Effector CD4-positive, alpha-beta T cell (primary cell): ENCODE data around the gene GHRHR.

ENCODE experiments used
- DNase-seq: peaks from one replicate; pipeline ENCODE4 v3.0.0-alpha.2; 2020

GHRHR gene

DNA sequence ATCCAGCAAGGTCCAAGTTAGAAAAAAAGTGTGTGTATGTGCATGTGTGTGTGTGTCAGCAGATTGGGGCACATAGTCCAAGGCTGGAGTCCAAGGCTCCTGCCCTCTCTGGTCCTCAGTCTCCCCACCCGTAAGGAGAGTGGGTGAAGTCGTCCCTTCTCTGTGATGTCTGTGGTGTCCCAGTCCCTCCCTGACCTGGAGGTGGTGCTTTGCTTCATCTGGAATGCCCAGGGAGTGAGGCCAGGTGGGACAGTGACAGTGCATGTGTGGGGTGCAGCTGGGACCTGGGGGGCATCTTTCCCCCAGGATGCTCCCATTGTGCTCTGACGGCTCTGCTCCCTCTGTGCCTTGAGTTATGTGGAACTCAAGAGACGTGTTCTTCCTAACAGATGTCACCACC, 34.1 kb upstream of the GHRHR start:
- no peak for DNase-seq

DNA sequence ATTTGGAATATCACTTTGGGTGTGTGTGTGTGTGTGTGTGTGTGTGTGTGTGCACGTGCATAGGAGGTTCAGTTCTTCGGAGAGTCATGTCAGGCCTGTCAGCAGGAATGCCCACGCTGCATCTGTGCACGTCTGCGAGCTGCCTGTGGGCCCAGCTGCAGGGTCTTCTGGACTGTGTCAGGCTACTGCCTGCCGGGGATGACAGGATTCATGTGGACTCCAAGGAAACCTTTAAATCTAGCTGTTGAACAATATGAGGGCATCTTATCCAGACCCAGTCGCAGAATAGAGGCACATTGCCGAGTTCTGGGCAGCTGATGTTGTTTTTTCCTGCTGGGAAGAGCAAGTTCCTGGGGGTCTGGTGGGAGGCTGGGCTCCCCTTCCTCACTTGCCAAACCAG, 33.1 kb upstream of the GHRHR start:
- DNase-seq, result no peak

DNA sequence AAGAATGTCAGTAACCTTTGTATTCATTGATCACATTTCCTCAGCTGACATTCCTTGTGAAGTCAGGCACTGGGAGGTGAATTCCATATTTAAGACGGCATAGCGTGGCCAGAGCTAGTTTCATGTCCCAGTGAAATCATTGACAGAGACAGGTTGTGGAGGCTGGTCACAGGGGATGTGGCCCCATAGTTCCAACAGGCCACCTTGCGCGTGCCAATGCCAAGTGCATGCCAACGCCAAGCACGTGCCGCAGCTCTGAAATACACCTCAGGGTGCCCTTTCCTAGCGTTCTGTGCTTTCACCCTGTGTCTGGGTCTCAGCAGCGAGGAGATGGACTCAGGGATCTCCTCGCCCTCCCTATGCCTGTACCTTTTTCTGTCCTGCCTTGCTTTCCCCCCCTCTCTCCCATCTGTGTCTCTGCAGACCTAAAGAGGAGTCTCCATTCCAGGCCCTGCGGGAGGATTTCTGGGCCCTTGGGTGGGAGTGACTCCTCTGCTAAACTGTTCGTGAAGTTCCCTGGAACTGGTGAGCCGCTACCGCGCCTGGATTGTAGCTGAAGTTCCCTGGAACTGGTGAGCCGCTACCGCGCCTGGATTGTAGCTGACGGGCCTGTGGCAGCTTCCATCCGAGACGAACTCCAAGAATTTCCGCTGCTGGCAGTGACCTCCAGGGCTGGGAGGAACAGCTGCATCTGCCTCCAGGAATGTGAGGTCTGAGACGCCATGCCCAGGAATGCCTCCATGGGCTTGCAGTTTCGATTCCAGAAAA, 32.4 kb upstream of the GHRHR start:
- no peak for DNase-seq

DNA sequence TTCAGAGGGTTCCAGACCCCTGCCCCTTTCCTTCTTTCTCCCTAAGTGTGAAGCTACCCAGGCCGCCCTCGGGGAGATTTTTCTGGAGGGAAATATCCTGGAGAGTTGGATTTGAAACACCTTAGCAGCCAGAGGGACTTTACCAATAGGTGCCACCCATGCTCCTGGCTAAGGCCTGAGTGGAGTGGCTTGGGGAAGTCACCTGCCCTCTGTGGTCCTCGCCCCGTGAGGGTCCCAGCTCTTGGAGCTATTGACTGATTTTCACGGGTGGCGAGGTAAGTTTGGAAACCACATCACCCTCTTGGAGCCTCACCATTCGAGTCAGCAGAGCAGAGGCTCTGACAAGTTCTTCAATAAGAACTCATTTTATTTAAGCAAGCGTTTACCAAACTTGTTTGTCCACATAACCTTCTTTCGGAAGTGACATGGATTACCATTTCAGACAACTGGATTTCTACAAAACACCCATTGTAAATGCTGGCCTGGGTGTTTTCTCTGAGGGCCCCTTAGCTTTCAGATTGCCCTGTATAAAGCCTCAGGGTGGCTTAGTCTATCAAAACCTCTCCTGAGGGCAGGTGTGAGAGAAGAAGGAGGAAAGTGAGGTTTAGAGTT, 31.7 kb upstream of the GHRHR start:
- no peak for DNase-seq

DNA sequence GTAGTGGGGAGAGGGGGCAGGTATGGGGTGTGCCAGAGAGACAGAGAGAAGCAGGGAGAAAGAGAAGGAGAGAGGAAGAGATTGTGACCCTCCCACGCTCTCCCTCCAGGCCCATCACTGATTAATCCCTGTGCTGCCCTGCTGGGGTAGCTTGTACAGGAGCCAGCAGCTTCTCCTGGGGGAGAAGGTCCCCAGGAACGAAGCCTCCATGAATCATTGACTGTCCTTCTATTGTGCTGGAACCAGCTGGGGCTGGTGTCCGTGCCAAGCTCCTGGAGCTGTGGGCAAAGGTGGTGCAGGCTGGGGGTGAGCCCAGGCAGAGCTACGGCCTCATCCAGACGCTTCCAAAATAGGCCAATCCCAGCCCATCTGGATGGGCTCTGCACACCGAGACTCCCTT, 31.2 kb upstream of the GHRHR start:
- no peak for DNase-seq

DNA sequence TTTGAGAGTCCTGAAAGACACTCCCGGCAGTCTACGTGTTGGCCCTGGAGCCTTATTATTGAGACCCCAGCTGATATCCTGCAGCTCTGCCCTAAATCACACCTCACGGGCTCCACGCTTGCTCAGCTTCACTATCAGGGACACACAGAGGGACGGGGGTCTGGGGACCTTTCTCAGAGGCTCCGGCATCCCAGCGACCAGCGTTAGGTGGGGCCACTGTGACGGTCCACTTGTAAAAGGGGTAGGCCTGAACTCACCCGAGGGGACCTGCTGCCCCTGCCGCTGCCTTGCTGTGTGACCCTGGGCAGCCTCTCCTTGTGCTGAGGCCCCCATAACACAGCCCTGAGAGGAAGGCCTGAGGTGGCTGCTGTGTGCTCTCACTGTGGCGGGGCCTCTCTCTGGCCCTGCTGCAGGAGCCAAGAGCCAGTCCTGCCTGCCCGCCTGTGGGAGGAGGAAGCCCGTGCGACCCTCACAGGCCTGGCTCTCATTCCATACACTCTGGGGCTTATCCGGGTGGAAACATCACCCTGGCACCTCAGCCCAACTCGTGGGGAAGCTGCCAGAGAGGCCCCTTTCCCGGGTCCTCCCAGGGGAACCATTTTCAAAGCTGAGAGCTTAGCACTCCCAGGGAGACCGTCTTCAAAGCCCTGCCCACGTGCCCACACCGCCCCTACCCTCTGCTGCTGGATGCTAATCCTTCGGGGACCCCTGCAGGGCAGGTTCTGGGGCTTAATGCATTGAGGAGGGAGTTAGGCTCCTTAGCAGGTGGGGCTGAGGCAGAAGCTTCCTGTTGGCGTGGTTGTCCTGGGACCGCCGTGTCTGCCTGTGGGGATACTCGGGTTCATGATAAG, 30.4 kb upstream of the GHRHR start:
- DNase-seq, result no peak

DNA sequence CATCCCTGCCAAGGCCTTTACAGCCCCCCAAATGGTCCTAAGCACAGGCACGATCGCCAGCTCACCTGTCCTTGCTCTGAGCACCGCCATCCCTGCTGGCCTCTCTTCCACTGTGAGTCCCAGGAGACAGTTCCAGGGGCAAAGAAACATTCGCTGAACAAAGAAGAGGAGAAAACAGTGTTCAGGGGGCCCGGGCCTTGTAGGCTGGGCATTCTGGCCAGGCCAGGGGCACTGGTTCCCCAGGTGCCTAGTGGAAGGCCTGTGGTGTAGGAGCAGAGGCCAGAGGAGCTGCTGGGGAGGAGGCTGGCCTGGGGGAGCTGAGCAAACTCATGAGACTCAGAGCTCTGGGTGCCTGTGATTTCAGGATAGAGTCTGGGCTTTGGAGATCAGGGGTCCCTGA, 29.5 kb upstream of the GHRHR start:
- no peak for DNase-seq

DNA sequence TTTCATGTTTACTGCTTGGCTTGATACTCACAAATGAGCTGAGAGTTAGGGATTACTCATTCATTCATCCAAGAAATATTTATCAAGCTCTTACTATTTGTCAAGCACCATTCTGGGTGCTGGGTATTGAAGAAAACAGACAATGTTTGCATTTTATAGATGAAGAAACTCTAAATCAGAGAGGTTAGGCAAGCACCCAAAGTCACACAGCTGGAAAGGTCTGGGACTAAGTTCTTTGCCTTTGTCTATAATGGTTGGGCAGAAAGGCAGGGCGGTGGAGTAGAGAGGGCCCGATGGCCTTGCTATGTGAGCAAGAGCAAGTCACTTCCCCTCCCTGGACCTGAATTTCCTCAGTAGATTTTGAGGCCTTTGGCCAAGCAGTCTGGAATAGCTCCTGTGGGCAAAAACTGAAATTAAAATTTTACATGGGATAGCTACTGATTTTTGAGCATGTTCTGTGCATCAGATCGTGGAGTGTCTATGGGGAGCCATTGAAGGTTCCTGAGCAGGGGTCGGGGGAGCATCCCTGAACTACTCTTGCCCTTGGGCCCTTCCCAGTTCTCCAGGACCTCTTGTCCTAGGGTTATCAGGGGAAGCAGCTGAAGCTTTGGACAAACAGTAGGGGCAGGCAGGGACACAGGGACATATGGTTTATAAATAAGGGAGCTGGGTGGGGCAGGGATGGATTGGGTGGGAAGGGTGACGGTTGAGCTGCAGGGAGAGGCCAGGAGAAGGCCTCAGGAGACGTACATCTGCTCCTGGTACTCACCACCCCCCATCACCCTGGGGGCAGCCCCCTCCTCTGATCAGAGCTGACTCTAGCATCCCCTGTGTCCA, 28.8 kb upstream of the GHRHR start:
- DNase-seq, result no peak

DNA sequence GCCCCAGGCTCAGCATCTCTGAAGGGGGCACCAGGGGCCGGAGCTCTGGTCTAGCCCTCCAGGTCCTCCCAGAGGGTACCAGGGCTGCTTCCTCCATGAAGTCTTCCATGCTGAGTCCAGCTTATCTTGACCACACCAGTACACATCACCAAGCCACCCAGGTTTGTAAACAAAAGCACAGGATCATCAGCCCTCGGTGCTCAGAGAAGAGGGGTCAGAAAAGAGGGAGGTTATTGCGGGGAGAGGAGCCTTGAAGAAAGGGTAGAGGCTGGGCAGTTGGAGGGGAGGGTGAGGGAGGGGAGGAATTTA, 28.2 kb upstream of the GHRHR start:
- no peak for DNase-seq

DNA sequence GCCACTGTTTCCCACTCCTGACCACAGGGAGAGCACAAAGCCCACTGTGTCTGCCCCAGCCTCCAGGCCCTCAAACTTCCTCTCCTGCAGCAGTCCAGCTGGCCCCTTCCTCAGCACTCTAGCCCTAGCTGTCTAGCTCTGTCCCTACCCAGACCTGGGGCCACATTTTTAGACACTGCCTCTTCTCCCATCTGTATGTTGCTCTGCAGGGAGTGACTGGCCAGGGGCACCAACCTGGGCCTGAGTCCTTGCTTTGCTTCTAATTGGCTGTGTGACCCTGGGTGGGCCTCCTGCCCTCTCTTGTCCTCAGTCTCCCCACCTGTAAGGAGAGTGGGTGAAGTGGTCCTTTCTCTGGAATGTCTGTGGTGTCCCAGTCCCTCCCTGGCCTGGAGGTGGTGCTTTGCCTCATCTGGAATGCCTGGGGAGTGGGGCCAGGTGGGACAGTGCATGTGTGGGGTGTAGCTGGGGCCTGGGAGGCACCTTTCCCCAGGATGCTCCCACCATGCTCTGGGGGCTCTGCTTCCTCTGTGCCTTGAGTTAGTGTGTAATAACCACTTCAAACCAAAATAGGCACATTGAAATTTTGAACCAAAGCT, 27.0 kb upstream of the GHRHR start:
- DNase-seq, result no peak

DNA sequence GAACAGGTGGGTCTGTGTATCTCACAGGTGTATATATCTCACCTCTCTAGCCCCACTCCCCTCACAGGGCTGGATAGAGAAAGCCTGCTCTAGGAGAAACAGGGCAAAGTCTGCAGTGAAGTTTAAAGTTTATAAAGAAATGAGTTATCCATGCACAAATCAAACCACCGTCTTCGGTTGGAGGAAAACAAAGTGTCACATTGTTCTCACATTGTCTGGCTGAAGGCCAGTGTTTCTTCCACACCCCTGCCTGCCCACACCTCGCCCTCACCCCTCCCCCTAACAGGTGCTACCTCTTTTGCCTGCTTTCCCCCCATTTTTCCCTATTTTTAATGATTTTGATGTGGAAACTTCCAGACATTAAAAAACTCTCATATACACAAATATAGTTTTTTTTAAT, 26.3 kb upstream of the GHRHR start:
- no peak for DNase-seq

DNA sequence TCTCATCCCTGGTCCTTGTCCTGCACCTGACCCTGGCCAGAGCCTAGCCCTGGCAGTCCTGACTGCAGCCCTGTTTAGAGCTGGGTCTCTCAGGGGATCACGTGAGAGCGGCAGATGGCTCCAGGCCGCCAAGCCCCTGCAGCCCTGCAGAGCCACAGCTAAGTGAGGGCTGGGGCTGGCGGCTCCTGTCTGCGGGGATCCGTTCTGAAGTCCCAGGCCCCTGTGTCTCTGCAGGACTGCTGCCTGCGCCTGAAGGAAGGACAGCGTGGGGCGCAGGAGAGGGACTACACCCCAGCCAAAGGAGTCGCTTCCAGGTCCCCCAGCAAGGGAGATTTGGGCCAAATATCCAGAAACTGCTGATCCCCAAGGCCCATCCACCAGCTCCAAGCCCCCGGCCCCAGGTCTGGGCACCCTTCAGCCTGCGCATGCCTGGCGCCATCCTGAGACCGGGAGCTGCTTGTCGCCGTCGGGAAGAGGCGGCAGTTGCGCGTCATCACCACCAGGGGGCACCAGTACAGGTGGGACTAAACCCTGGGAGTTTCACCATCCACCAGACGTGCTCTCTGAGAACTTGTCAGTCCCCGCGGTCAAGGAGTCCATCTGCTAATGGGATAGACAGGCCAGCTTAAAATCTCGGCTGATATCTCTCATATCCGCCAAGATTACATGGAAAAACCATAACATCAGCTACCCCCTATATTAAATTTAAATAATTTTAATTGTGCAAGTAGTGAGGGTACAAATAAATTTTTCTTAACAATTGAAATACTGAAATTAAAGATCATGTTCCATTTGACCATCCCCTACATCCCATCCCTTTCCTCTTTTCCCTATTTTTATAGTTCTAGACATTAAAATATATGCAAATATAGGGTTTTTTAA, 25.1 kb upstream of the GHRHR start:
- DNase-seq, result peak; percentile 34

DNA sequence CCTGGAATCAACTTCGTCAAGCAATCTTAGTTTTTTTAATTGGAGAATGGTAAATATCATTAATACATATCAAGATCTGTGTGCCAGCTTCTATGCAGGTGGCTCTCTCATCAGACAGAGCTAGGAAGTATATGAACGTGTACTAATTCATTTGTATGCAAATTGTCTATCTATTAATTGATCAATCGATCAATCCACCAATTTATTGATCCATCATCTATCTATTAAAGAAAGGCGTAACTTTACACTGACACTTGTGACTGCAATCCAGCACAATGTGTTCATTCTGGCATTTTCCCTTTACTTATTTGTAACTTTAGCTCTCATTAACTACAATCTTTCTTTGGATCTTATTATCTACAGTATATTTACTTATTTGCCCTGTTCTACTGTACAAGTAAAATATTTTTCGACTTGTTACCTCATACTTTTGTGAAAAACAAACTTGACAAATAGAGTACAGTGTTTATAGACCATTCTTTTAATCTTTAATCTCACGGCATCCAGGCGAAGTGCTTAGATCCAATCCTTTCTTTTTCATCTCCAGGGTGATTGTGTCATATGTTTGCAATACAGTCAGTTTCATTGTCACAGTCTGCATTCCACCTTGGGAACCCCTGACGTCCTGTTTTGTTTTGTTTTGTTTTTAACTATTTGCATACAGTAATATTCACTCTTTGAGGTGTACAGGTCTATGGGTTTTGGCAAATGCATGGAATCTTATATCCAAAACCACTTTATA, 22.0 kb upstream of the GHRHR start:
- no peak for DNase-seq

DNA sequence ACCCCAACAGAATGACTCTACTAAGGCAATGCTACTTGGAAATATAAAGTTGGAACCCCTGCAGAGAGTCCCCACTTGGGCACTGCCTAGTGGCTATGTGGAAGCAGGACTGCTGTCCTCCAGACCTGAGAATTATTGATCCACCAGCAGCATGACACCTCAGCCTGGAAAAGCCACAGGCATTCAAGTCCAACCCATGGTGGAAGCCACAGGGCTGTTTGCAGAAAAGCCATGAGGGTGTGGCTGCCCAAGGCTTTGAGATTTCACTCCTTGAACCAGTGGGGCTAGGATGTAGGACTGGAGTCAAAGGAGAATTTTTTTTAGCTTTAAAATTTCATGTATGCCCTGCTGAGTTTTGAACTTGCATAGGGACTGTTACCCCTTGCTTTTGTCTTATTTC, 13.6 kb upstream of the GHRHR start:
- no peak for DNase-seq

DNA sequence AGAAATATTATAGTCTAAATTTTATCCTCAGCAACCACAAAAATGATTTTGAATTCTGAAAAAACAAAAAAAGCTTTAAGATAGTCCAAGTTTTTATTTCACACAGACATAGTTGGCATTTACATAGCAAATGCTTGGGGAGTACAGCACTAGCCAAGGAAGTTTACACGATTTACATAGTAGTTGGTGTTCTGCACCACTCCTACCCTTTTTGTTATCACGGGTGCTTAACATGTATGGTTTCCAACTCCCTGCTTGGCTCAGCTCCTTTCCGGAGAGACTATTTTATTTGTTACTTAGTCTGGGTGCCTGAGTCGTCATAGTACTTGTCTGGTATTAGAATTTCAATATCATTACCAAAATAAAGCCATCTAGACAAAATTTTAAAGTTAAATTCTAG, 8.8 kb upstream of the GHRHR start:
- DNase-seq, result no peak

DNA sequence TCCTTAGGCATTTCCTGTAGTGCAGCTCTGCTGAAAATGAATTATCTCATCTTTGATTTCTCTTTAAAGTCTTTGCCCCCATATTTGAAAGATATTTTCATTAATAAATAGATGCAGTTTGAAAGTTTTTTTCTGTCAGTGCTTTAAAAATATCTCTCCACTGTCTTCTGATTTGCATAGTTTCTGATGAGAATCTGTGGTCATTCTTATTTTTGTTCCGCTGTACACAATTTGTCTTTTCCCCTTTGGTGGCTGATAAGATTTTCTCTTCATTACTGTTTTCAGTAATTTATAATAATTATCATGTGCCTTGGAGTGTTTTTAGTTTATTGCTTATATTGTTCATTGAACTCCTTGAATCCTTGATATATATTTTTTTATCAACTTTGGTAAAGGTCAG, 7.0 kb upstream of the GHRHR start:
- no peak for DNase-seq

DNA sequence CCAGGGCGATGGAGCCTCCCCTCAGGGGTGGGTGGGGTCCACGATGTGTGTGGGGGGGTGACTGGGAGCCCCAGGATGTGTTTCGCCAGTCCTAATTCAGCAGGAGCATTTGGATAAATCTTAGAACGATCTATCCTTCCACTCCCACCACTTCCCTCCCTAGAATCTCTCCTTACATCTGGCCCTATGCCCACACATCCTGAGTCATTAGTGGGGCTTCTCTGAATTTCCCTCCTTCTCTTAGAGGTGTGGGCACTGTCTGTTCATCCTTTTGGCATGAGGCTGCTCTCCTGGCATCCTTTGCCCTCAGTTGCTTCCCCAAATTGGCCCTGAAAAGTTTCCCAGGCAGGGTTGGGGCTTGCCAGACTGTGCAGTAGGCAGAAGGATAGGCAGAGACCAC, 1.6 kb downstream of the GHRHR start:
- DNase-seq, result no peak

DNA sequence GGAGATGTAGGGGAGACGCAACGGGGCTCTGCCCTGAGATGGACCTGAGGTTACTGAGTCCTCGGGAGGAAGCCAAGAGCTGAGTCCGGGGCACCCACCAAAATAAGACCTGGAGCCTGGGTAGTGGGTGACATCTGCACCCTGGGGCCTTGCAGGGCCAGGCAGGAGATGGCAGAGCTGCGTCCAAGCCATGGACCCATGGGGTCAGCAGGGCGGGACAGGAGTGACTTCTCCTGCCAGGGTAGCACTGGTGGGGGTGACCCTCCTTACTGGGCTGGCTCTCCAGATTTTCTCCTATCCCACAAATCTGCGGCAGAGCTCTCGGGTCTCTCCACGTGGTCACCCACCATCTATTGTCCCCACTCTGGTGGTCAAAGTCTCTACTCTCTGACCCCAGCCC, 2.1 kb downstream of the GHRHR start:
- DNase-seq, result no peak

DNA sequence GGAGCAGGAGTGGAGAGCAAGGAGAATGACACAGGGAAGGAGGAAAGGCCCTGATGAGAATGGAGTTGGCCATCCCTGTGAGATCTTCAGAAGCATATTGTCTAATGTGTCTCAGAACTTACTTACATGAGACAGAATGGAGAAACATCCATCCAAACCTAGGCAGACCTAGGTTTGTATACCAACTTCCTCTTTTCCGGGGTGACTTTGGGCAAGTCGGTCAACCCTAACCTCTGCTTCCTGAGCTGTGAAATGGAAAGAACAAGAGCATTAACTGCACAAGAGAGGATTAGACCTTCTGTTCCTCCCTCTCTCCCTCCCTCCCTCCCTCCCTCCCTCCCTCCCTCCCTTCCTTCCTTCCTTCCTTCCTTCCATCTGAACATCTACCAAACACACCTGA, 4.5 kb downstream of the GHRHR start:
- DNase-seq, result no peak

DNA sequence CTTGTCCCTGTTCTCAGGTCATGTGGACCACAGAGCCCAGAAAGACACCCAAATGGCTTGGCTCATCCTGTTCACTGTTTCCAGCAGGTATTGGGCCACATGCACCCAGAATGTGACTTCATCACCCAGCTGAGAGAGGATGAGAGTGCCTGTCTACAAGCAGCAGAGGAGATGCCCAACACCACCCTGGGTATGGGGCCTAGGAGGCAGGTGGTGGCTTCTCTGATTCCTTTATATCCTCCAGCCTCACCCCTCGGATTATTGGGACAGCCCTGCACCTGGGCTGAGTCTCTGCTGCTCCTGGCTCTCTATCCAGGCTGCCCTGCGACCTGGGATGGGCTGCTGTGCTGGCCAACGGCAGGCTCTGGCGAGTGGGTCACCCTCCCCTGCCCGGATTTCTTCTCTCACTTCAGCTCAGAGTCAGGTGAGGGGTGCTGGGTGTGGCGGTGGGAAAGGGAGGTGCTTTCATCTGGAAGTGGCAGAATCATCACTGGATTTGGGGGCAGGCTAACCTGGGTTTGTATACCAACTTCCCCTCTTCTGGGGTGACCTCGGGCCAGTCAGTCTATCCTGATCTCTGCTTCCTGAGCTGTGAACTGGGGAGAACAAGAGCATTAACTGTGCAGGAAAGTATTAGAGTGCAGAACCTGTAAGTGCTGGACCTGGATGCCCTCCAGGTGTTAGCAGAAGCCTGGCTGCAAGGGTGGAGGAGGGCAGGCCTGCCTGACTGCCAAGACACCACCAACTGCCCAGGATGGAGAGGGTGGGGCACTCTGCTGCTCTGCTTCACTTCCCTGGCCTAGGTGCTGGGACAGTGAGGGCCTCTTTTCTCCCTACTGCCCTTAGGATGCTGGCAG, 5.2 kb downstream of the GHRHR start:
- DNase-seq, result no peak
